Thoracic aorta (tissue), 2 donors: ENCODE results near the gene VRK2. TPM values are rescaled to one million over a fixed set of nuclear protein-coding genes. Genes with fewer than 3 reads are reported as not detected.
"Not testable (repeated sequence)": the region's sequence is repeated elsewhere in the genome, so short reads cannot be mapped to it uniquely, and the experiment has no call there.

Experiments used
- ATAC-seq: fragments of 150-250 bp; one replicate; pipeline ENCODE4 v1.8.0; 2017; ENCODE audit warnings: low read depth; ENCODE audit not compliant: insufficient number of reproducible peaks, low FRiP score
- DNase-seq: peaks from one replicate; pipeline ENCODE4 v3.0.0-alpha.2; 2020; ENCODE audit warnings: low spot score
- H3K27ac ChIP-seq, 2 donors: fragments of 200-600 bp; sonication (generic); 1 replicate in 1 of 2; 2 replicates in 1 of 2; pipeline ENCODE4 v1.5.1; 2016; ENCODE audit warnings: mild to moderate bottlenecking in 2 of 2, moderate library complexity in 2 of 2
- H3K27me3 ChIP-seq: fragments of 200-600 bp; sonication (generic); replicated peaks from 2 replicates; pipeline ENCODE4 v1.6.0; 2016; ENCODE audit warnings: mild to moderate bottlenecking; ENCODE audit not compliant: insufficient read depth
- H3K36me3 ChIP-seq: fragments of 200-600 bp; sonication (generic); one replicate; pipeline ENCODE4 v1.5.1; 2016
- H3K4me1 ChIP-seq, 2 donors: fragments of 200-600 bp; sonication (generic); 1 replicate in 1 of 2; 2 replicates in 1 of 2; pipeline versions ENCODE4 v1.5.1 to v1.6.0; 2016; ENCODE audit warnings: low read depth in 2 of 2, mild to moderate bottlenecking in 1 of 2; ENCODE audit not compliant: control insufficient read depth in 1 of 2
- H3K4me3 ChIP-seq: fragments of 200-600 bp; sonication (generic); 2 replicates; pipeline ENCODE4 v1.5.1; 2016; ENCODE audit warnings: mild to moderate bottlenecking
- H3K9me3 ChIP-seq: fragments of 200-600 bp; sonication (generic); 2 replicates; pipeline ENCODE4 v1.5.1; 2016
- total RNA-seq, 2 donors: library from RNA; depleted of rRNA; stranded (reverse); fragments of >200 nt; gene quantifications; one replicate each; pipeline versions ENCODE4 v1.1.0 to v1.2.3, GENCODE V29; 2016
- TF ChIP-seq, protein P1 (sequence below): fragments of 200-600 bp; sonication (generic); IDR thresholded peaks from one replicate; pipeline ENCODE4 v1.5.1; 2019; ENCODE audit warnings: antibody characterized with exemption

VRK2 gene
- total RNA-seq, 2 donors from 2014 or later: 13.3 to 23.3 TPM

DNA sequence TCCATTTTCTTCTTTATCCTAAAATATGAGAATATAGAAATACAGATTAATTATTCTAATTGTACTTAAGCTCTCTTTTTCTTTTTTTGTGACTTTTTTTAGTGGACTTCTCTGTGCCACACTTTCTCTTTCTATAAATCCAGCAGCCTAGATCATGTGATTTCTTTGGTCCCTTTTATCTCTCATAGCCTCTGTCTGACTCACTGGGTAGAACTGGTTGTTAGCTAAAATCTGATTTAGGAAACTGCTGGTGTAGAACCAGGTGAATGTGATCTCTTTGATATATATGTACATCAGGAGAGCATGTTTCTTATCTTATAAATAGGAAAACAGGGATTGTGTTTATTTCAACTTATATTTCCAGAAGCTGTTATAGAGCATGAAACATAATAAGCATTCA lies 54.9 kb downstream of the VRK2 start:
- Histone ChIP-seq H3K4me3 (no peak overlapping the region), H3K36me3 (no peaks in the 10 kb centered on the region), H3K4me1 (no peaks in the 10 kb centered on the region), H3K27ac (no peak overlapping the region), H3K9me3 (no peaks in the 10 kb centered on the region), H3K27me3 (no peaks in the 10 kb centered on the region)
- TF ChIP-seq, protein P1, sequence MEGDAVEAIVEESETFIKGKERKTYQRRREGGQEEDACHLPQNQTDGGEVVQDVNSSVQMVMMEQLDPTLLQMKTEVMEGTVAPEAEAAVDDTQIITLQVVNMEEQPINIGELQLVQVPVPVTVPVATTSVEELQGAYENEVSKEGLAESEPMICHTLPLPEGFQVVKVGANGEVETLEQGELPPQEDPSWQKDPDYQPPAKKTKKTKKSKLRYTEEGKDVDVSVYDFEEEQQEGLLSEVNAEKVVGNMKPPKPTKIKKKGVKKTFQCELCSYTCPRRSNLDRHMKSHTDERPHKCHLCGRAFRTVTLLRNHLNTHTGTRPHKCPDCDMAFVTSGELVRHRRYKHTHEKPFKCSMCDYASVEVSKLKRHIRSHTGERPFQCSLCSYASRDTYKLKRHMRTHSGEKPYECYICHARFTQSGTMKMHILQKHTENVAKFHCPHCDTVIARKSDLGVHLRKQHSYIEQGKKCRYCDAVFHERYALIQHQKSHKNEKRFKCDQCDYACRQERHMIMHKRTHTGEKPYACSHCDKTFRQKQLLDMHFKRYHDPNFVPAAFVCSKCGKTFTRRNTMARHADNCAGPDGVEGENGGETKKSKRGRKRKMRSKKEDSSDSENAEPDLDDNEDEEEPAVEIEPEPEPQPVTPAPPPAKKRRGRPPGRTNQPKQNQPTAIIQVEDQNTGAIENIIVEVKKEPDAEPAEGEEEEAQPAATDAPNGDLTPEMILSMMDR: no peak
- ATAC-seq (no peak), DNase-seq (no peak)

DNA sequence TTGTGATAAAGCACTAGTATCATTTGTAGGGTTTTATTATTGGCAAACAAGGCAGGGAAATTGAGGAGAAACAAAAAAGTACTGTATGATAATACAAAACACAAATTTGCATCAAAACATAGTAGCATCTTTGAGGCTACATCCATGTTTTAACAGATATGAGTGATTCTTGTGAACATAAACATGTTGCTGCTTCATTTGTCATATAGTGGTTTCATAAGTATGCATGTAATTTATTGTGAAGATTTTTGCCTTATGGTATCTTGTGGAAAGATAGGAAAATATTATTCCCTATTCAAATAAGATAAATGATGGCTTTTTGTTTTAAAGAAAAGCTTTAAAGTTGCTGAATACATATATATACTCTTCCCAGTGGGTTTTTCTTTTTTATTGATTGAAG lies 60.3 kb downstream of the VRK2 start:
- no peak overlapping the region for H3K4me3 ChIP-seq
- ATAC-seq: no peak
- DNase-seq: no peak
- H3K36me3 ChIP-seq: no peaks in the 10 kb centered on the region
- H3K4me1 ChIP-seq: no peaks in the 10 kb centered on the region
- TF ChIP-seq, protein P1: no peak
- H3K9me3 ChIP-seq: no peaks in the 10 kb centered on the region
- no peak overlapping the region for H3K27ac ChIP-seq
- no peaks in the 10 kb centered on the region for H3K27me3 ChIP-seq

DNA sequence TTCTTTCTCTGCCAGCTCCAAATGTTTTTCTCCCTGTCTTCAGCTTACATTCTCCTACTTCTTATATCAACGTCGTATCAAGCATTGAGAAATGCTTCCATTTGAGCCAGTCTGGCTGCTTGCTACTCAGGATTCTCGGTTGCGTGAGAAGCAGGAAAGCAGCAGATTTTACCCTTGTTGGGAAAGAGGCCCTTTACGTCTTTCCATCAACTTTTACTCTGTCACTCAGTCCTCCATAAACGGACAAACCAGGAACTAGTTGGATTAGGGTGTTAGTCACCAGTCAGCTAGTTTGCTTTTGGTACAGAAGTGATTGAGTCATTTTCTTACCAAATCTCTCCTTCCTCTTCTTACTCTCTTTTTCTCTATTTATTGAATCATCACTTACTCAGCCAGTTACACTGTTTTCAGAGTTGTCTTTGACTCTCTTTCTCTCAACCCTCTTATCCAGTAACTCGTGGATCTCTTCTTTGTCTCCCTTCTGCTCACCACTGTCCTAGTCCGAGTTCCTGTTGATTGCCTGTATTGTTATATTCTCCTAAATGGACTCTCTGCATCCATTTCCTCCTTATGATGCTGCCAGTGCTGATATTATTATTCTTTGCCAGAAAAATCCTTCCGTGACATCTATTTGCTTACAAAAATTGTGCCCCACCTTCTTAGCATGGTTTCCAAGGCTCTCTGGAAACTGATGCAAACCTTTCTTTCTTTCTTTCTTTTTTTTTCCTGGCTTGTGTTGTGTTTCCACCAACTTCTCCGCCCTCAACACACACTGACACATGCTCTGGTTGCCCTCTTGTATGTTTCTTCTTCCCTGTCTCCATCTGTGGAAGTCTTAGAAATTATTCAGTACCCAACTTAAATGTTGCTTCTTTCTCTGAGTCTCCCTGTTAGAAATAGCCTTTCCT lies 61.5 kb downstream of the VRK2 start:
- Histone ChIP-seq H3K27ac (no peak overlapping the region), H3K27me3 (no peaks in the 10 kb centered on the region), H3K4me1 (no peaks in the 10 kb centered on the region), H3K36me3 (no peaks in the 10 kb centered on the region), H3K9me3 (no peaks in the 10 kb centered on the region), H3K4me3 (peak overlapping the region; percentile 8)
- ATAC-seq (peak; percentile 75), DNase-seq (no peak)
- TF ChIP-seq, protein P1: no peak

DNA sequence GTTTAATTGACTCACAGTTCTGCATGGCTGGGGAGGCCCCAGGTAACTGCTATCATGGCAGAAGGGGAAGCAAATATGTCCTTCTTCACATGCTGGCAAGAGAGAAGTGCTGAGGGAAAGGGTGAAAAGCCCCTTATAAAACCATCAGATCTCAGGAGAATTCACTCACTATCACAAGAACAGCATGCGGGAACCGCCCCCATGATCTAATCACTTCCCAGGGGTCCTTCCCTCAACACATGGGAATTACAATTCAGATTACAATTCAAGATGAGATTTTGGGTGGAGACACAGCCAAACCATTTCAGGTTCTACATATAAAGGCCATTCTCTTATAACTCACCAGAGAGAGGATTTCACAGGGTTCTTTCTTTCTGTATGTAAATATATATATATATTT lies 62.9 kb downstream of the VRK2 start:
- no peaks in the 10 kb centered on the region for H3K36me3 ChIP-seq
- H3K4me3 ChIP-seq: no peak overlapping the region
- H3K9me3 ChIP-seq: no peaks in the 10 kb centered on the region
- H3K4me1 ChIP-seq: no peaks in the 10 kb centered on the region
- H3K27me3 ChIP-seq: no peaks in the 10 kb centered on the region
- DNase-seq (no peak), ATAC-seq (no peak)
- TF ChIP-seq, protein P1: no peak
- no peak overlapping the region for H3K27ac ChIP-seq

DNA sequence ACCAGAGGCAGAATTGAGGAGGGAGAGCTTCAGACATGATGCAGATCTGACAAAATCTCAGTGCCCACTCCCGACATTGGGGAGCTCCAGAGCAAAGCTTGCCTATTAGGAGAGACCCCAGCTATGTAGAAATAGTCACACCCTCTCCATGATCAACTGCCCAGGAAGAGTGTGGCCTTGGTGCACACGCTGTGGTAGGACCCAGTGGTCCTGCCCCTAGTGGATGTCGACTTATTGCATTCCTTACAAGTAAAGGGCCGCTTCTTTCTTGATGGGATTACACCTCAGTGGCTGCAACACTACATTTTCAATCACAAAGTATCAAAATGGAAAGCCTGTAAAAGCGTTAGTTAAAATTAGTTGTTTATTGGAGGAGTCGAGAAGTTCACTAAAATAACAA lies 64.2 kb downstream of the VRK2 start:
- H3K27me3 ChIP-seq: no peaks in the 10 kb centered on the region
- H3K27ac ChIP-seq: no peak overlapping the region
- TF ChIP-seq, protein P1: no peak
- H3K4me3 ChIP-seq: no peak overlapping the region
- ATAC-seq (peak; percentile 14), DNase-seq (no peak)
- no peaks in the 10 kb centered on the region for H3K4me1 ChIP-seq
- H3K9me3 ChIP-seq: no peaks in the 10 kb centered on the region
- no peaks in the 10 kb centered on the region for H3K36me3 ChIP-seq

DNA sequence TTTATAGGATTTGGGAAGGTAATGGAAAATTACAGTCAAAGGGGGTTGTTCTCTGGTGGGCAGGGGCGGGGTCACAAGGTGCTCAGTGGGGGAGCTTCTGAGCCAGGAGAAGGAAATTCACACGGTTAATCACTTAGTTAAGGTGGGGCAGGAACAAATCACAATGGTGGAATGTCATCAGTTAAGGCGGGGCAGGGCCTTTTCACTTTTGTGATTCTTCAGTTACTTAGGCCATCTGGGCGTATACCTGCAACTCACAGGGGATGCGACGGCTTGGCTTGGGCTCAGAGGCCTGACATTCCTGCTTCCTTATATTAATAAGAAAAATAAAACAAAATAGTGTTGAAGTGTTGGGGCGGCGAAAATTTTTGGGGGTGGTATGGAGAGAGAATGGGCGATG lies 67.0 kb downstream of the VRK2 start:
- H3K36me3 ChIP-seq, H3K27ac ChIP-seq, H3K9me3 ChIP-seq, ATAC-seq, DNase-seq, H3K4me1 ChIP-seq, H3K4me3 ChIP-seq, H3K27me3 ChIP-seq: not testable (repeated sequence)
